DMS53 treated with DMSO at 0.1 percent for 48 hours (cell line): Measurements from ENCODE around the gene KLHL36.
"Not testable (repeated sequence)": the region's sequence is repeated elsewhere in the genome, so short reads cannot be mapped to it uniquely, and the experiment has no call there.

Experiments
- DNase-seq: peaks from one replicate; lab custom pipeline; 2025; ENCODE audit not compliant: unreplicated experiment; lab: John Stamatoyannopoulos, UW

KLHL36 gene

DNA sequence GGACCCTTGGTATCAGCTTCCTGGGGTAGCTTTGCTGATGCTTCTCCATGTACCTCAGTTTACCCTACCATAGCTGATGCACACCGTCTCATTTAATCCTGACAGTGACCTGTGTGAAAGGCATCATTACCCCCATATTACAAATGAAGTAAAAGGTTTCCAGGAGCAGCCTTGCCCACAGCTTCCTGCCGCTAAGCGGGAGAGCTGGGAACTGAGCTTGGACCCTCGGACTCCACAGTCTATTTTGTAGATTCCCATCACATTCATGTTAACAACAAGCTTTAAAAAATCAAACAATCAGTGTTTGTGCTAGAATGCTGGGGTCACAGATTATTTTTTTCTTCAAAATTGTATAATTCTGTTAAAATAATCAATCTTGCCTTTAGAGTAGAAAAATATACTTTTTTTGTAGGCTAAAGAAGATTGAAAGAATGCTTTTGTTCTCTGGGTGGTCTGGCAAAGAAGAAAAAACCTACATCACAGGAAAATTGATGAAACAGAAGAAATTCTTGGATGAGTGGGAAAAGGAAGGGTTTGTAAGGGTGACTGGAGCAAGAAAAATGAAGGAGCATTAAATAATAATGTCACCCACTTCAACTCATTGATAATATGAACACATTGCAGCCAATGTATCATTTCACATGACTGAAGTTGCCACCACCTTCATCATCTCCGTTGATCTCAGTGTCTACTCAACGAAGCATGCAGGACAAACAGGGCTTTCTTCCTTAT, 41.9 kb downstream of the KLHL36 start:
- DNase-seq: no peak

DNA sequence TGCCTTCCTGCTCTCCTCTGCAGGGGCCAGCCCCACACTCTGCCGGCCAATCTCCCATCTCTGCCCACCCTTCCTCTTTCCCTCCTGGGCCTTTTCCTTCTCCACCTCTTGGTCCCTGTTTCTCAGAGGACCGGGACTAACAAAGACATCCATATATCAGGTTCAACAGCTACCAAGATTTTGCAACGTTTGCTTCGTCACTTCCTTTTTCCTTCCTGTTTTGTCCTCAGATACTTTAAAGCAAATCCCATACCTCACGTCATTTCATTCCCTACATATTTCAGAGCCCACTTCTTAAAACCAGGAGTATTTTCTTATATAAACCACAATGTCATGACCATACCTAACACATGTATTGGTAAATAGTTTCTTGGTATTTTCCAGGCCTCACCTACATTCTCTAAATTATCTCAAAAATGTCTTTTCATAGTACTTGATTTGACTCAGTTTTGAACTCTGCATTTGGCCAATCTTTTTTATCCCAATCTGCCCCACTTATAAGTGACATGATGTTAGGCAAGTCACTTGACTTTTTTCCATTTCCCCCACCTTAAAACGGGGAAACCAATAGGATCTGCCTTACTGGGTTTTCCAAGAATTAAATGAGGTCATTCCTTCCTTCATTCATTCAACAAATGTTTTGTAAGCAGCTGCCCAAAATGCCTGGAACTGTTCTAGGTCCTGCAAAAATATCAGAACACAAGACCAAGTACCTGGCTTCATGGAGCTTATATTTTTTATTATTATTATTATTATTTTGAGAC, 44.3 kb downstream of the KLHL36 start:
- DNase-seq: no peak

DNA sequence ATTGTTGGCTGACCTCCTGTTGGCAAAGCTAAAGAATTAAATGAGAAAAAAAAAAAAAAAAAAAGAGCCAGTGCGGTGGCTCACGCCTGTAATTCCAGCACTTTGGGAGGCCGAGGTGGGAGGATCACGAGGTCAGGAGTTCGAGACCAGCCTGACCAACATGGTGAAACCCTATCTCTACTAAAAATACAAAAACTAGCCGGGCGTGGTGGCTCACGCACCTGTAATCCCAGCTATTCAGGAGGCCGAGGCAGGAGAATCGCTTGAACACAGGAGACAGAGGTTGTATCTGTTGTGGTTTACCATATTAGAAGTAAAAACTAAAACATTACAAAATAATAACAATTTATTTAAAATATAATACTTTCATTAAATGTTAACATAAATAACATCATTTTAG, 45.6 kb downstream of the KLHL36 start:
- not testable (repeated sequence) for DNase-seq

DNA sequence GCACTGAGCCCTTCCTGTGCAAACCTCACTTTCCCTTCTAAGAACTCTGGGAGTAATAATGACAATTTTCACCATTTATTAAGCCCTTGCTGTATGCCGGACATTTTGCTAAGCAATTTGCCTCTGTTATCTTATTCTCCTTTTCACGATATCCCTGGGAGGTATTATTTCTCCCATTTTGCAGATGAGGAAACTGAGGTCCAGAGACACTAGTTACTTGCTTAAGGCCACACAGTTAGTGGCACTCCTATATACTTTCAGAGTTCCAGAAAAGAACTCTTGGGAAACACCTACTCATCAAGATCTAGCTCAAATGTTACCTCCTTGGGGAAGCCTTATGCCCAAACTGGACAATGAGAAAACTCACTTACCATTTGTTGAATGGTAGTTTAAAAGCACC, 46.7 kb downstream of the KLHL36 start:
- no peak for DNase-seq

DNA sequence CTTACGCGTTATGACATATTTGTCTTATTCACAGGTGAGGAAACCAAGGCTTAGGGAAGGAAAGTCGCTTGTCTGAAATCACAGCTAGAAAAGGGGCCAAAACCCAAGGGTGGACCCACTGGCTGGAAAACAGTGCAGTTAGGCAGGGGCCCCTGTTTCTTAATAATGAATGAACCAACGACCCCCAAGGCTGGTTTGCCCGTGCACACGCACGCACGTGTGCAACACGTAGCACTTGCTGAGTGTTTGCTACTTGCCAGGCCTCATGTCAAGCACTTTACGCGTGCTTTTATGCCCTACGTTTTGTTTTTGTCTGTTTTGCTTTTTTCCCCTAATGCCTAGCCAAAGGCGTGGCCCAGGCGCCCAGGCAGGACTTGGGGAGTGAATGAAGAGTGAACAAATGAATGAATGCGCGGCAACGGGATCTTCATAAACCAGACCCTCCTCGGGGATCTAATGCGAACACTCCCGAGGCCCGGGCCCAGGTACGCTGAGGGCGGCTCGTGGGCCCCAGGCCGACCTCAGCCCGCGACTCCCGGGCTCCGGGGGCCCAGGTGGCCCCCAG, 50.9 kb downstream of the KLHL36 start:
- DNase-seq: no peak

DNA sequence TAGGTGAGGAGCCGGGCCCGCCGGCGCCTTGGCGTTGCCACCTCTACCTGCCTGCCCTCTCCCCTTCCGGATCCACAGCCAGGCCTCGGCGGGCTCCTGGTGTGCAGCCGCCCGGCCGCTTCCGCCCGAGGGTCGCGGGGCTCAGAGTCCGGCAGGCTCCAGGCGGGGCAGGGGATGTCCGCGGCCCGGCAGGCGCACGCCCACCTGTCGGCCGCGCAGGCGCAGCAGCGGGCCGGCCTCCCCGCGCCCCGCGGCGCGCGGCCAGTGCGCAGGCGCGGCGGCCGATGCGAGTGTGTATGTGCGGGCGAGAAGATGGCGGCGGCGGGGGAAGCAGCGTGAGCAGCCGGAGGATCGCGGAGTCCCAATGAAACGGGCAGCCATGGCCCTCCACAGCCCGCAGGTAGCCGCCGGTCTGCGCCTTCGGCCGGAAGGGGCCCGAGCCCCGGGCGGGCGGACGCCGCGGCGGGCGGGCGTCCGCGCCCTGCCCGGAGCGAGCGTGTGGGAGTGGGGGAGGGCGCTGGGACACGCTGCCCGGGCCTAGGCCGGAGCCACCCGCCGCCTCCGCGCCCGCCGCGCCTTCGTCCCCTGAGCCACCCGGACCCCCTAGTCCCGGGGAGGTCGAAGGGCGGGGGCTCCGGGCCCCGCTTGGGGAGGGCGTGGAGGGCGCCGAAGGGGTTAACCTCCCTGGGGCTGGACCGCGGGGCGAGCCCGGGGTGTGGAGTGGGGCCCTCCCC, 51.6 kb downstream of the KLHL36 start, which contains the start of gene USP10:
USP10 (plus strand) TSS at position 289 of the 734 bp plus-strand sequence; CDS start at position 380, 91 bp downstream.
- DNase-seq: peak; percentile 21

DNA sequence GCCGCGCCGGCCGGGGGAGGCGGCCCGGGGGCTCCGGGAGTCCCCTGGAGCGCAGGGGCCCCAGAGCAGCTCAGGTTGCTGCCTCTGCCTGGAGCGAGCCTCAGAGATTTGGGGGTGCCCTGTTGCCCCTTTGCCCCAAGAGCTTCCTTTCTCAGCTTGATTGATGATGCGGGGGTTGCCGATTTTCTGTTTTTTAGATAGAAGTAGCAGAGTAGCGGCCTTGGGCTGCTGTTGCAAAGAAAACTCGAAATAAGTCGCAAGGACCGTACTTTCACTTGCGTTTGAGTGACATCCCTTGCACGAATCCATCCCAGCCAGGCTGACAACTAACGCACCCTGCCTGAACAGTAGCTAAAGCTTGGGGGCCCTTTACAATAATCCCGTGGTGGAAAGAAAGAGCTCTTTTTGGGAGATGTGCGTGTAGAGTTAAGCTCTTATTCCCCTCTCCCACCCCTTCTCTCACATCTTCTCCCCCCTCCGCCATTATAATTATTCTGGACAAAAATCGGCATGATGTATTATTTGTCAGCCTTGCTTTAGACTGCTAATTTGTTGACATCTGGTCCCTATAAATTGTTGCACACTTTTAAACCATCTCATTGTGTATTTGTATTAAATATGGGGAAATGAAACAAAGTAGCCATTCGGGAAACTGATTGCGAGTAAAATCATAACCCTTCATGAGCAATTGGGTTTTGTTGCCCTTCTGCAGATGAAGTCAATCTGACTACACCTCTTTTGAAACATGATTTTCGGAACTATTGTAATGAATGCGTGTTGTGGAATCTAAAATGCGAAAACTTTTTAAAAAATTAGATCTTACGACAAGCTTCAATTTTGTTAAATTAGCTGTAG, 52.4 kb downstream of the KLHL36 start:
- DNase-seq: no peak

DNA sequence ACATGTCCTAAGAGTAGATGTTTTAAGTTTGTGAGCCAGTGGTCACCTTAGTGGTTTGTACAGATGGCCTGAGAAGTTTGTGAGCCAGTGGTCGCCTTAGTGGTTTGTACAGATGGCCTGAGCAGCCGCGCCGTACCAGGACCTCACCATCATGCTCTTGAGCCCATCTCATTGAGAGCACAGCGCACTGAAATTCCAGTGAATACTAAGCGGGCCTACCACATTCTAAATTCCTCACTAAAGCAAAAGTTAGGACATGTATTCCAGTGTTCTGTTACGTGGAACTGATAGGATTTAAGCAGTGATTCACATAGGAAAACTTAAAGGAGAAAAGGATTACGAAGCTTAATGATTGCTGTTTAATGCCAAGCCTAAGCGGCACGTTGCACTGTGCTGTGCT, 55.4 kb downstream of the KLHL36 start:
- DNase-seq: no peak

DNA sequence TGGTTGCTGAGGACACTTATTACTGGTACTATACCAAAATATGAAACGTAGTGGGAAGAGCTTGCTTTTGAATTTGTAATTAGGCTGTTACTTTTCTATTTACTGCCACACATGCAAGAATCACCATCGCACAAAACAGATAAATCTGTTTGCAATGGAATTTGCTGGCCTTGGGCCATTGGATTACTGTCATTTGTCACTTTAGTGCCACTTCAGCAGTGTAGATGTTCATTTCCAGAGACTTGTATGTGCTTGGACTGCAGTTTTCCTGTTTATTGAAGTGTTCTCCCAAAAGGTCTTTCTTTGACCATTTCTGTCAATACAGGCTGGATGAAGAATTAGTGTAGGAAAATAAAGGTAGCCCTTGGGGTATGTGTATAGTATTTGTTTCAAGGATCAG, 55.9 kb downstream of the KLHL36 start:
- DNase-seq: no peak

DNA sequence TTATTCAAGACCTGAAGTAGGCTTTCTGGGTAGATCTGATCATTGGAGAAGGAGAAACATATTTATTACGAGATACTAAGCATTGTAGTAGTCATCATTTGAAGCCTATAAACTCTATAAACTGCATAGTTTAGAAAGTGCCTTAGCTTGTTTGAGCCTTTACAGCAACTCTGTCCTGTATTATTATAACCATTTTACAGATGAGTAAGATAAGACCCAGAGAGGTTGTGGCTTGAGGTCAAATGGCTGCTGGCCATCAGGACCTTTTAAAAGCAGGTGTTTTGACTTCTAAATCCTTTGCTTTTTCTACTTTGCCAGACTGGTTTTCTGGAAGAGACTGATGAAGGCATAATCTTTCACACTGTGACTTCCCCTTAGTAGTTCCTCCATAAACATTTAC, 58.5 kb downstream of the KLHL36 start:
- DNase-seq: no peak

DNA sequence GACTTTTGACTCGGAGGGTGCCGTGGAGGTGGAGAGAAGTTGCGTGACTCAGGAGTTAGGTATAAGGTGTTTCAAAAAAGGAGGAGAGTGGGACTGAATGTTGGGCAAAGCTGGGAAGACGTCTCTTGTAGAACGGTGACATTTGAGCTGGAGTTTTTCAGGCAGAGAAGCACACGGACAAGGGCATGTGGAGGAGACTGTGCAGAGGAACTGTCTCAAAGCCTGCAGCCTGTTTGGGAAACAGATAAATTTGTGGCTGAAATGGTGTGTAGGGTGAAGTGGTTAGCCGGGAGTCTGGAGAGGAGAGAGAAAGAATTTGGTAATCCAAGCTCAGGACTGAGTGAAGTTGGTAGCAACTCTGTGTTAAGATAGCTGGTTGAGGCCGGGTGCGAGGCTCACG, 61.3 kb downstream of the KLHL36 start:
- DNase-seq: no peak

DNA sequence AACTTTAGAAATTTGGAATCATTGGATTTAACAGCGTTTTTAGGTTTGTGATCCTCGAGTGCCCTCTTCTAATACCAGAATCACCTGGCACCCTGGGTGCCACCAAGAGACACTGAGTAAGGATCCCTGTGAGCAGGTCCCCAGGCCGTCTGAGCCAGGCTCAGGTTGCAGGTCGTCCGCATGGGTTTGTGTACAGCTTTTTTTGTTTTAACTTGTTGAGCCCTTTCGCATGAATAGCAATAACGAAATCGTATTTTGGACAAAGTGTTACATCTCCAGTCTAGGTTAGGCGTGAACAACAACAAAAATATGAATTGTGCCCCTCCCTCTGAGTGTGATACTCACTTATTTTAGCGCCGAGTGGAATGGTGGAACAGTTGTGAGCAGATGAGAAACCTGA, 62.4 kb downstream of the KLHL36 start:
- DNase-seq: no peak
